Brain microvascular endothelial cell (primary cell): ENCODE results near the gene DES.

Experiments used
- DNase-seq: peaks from one replicate; pipeline ENCODE4 v3.0.0-alpha.2; 2020
- H3K27ac ChIP-seq: fragments of 250-450 bp; sonication (Bioruptor Pico); 2 replicates; pipeline ENCODE4 v1.5.1; 2020; ENCODE audit warnings: mild to moderate bottlenecking, moderate library complexity
- H3K27me3 ChIP-seq: fragments of 250-450 bp; sonication (Bioruptor Pico); replicated peaks from 2 replicates; pipeline ENCODE4 v1.5.1; 2020; ENCODE audit warnings: mild to moderate bottlenecking
- H3K36me3 ChIP-seq: fragments of 250-450 bp; sonication (Bioruptor Pico); replicated peaks from 2 replicates; pipeline ENCODE4 v1.5.1; 2020; ENCODE audit warnings: mild to moderate bottlenecking
- H3K4me3 ChIP-seq: 2 replicates; pipeline ENCODE4 v1.5.1; 2011; ENCODE audit warnings: low read depth, mild to moderate bottlenecking, control low read depth, low read length, moderate library complexity
- in situ Hi-C: cut with HindIII; loops from 2 replicates; pipeline ENCODE4 v1.10.0; 2017; ENCODE audit warnings: low sequenced_read_pairs, low pct_ligation_motif_present
- TF ChIP-seq, protein P1 (sequence below): IDR thresholded peaks from 2 replicates; pipeline ENCODE4 v1.5.1; 2011; ENCODE audit warnings: low read depth, mild to moderate bottlenecking, moderate library complexity, low read length, control low read depth, inconsistent platforms; ENCODE audit errors: missing control alignments

The DES gene

DNA sequence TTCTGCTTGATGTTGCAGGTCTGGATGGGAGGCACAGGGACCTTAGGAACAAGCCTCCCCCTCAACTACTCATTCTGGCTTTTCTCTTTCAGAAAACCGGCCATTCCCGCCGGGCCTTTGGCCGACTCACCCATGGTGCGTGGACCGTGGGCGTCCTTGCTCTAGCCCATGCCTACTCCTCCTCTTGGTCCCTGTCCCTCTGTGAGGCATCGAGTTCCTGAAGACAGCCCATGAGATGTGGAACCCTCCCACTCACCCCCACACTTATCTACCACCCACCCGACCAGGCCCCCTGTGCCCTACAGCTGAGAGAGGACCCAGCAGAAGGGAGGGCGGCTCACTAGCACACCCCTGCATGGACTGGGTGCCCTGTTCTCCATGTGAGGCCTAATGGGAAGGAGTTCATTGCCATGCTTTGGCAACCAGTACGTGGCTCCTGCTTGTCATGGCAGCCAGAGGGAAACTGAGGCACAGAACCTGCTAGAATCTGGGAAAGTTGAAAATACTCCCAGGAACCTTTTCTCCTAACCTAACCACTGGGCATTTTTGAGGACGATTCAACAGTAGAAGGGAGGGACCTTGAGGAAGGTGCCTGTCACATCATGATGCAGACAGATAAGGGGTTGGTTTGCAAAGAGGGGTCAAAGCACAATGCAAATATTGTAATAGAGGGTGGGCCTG is 25.0 kb downstream of the DES start:
- TF ChIP-seq, protein P1, sequence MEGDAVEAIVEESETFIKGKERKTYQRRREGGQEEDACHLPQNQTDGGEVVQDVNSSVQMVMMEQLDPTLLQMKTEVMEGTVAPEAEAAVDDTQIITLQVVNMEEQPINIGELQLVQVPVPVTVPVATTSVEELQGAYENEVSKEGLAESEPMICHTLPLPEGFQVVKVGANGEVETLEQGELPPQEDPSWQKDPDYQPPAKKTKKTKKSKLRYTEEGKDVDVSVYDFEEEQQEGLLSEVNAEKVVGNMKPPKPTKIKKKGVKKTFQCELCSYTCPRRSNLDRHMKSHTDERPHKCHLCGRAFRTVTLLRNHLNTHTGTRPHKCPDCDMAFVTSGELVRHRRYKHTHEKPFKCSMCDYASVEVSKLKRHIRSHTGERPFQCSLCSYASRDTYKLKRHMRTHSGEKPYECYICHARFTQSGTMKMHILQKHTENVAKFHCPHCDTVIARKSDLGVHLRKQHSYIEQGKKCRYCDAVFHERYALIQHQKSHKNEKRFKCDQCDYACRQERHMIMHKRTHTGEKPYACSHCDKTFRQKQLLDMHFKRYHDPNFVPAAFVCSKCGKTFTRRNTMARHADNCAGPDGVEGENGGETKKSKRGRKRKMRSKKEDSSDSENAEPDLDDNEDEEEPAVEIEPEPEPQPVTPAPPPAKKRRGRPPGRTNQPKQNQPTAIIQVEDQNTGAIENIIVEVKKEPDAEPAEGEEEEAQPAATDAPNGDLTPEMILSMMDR, result no peak
- H3K27ac ChIP-seq, result no peak overlapping the region
- no peak overlapping the region for H3K4me3 ChIP-seq
- H3K36me3 ChIP-seq, result no peaks in the 10 kb centered on the region
- in situ Hi-C loops, result no loop called here
- peaks cover 3% of the 10 kb centered on the region for H3K27me3 ChIP-seq
- DNase-seq, result no peak

DNA sequence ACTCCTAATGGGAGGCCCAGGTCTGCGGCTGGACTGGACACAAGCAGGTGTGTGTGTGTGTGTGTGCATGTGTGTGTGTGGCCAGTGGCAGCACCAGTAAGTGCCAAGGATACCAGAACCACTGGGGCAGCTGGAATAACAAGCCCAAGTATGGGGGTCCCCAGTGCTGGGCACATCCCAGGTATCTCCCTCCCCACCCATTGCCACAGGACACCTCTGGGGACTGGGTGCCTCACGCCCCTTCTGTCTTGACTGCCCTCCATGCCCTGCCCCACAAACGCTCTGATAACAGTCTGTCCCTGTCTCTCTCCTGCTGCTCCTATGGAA is 25.5 kb downstream of the DES start:
- no peak overlapping the region for H3K27ac ChIP-seq
- H3K4me3 ChIP-seq, result no peak overlapping the region
- TF ChIP-seq, protein P1, result no peak
- no peak for DNase-seq
- in situ Hi-C loops, result no loop called here
- H3K27me3 ChIP-seq, result peaks cover 7% of the 10 kb centered on the region
- no peaks in the 10 kb centered on the region for H3K36me3 ChIP-seq

DNA sequence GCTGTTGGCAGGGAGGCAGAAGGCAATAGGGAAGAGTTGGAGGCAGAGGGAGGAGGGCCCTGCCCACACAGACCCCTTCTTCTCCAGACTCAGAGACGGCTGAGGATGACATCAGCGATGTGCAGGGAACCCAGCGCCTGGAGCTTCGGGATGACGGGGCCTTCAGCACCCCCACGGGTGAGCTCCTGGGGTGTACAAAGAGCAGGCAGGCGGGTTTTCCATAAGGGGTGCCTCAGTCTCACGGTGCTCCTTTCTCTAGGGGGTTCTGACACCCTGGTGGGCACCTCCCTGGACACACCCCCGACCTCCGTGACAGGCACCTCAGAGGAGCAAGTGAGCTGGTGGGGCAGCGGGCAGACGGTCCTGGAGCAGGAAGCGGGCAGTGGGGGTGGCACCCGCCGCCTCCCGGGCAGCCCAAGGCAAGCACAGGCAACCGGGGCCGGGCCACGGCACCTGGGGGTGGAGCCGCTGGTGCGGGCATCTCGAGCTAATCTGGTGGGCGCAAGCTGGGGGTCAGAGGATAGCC is 26.5 kb downstream of the DES start:
- TF ChIP-seq, protein P1, result no peak
- no peak overlapping the region for H3K4me3 ChIP-seq
- no peak overlapping the region for H3K27ac ChIP-seq
- no peak for DNase-seq
- in situ Hi-C loops, result no loop called here
- H3K27me3 ChIP-seq, result peaks cover 11% of the 10 kb centered on the region
- no peaks in the 10 kb centered on the region for H3K36me3 ChIP-seq

DNA sequence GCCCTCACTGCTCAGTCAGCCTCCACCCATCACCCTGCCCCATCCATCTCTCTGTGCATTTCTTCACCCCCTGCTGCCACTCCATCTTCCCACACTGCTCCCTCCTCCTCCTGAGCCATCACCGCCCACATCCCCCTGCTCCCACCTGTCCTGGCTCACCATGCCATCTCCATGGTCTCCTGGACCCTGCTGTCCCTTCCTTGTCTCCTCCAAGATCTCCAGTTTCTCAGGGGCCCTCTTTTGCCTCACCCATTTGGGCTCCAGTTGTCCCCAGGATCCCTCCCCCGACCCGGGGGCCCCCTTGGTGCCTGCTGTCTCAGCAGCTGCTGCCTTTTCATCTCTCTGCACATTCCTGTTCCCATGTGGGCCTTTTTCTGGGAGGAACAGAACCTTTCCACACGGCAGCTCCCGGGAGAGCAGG is 27.1 kb downstream of the DES start:
- TF ChIP-seq, protein P1, result no peak
- in situ Hi-C loops, result no loop called here
- DNase-seq, result no peak
- Histone ChIP-seq H3K27me3 (peaks cover 11% of the 10 kb centered on the region), H3K4me3 (no peak overlapping the region), H3K27ac (no peak overlapping the region), H3K36me3 (no peaks in the 10 kb centered on the region)

DNA sequence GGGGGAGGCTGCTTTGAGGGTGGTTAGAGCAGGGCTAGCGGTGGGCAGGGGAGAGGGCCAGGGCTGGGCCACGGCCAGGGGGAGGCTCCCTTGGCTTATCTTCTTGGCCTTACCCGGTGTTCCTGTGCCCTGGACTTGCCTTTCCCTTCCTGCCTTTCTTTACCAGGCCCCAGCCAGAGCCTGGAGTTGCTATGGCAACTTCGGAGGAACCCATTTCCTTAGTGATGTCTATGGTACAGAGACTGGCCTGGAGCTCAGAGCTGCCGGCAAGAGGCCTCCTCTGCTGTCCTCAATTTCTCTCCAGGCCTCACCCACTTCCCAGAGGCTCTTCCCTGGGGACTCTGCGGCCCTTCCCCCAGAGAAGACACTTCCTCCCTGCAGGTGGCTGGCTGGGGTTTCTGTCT is 27.9 kb downstream of the DES start:
- no peaks in the 10 kb centered on the region for H3K36me3 ChIP-seq
- TF ChIP-seq, protein P1, result no peak
- H3K27me3 ChIP-seq, result peaks cover 11% of the 10 kb centered on the region
- H3K27ac ChIP-seq, result no peak overlapping the region
- DNase-seq, result no peak
- in situ Hi-C loops, result no loop called here
- no peak overlapping the region for H3K4me3 ChIP-seq

DNA sequence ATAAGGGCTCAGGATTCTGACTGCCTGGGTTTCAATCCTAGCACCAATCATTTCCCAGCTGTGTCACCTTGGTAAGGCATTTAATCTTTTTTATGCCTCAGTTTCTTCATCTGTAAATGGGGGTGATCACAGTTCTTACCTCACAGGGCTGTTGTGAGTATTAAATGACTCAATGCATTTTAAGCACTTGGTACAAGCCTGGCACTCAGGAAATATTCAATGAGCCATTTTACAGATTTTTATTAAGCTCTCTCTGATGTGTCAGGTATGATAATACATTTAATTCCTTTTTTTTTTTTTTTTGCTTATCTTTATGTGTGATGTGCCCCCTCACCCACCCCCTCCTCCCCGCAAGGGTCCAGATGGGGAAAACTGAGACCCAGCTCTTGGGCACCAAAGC is 28.5 kb downstream of the DES start:
- Histone ChIP-seq H3K4me3 (no peak overlapping the region), H3K27me3 (peaks cover 11% of the 10 kb centered on the region), H3K27ac (no peak overlapping the region), H3K36me3 (no peaks in the 10 kb centered on the region)
- DNase-seq, result no peak
- TF ChIP-seq, protein P1, result no peak
- in situ Hi-C loops, result no loop called here
